Upper lobe of left lung (tissue), 6 donors: ENCODE results near the gene SERINC2. TPM values are rescaled to one million over a fixed set of nuclear protein-coding genes. Genes with fewer than 3 reads are reported as not detected.

Experiments
- ATAC-seq, 2 donors: fragments of 200-7000 bp; cut with Tn5 transposase; one replicate each; pipeline ENCODE4 v1.9.1; 2022; ENCODE audit warnings: mild to moderate bottlenecking in 2 of 2, moderate library complexity in 2 of 2; ENCODE audit not compliant: low FRiP score in 2 of 2
- DNase-seq, 2 donors: peaks; one replicate each; pipeline ENCODE4 v3.0.0-alpha.2; 2019 to 2020
- H3K27ac ChIP-seq, 4 donors: fragments of 200-600 bp; sonication (generic); one replicate each; pipeline ENCODE4 v1.5.1; 2016 to 2019
- H3K27me3 ChIP-seq, 4 donors: fragments of 200-600 bp; sonication (generic); one replicate each; pipeline ENCODE4 v1.5.1; 2017 to 2019
- H3K36me3 ChIP-seq, 4 donors: fragments of 200-600 bp; sonication (generic); one replicate each; pipeline ENCODE4 v1.5.1; 2016 to 2019
- H3K4me1 ChIP-seq, 4 donors: fragments of 200-600 bp; sonication (generic); one replicate each; pipeline ENCODE4 v1.5.1; 2018 to 2019
- H3K4me3 ChIP-seq, 4 donors: fragments of 200-600 bp; sonication (generic); one replicate each; pipeline ENCODE4 v1.5.1; 2017 to 2019; ENCODE audit warnings: mild to moderate bottlenecking in 2 of 4, moderate library complexity in 1 of 4
- H3K9me3 ChIP-seq, 4 donors: fragments of 200-600 bp; sonication (generic); one replicate each; pipeline ENCODE4 v1.5.1; 2018 to 2019
- CTCF ChIP-seq, 6 experiments: fragments of 450-650 bp in 4 of 6; fragments of 200-600 bp in 2 of 6; sonication (generic) in 2 of 6; IDR thresholded peaks; one replicate each; pipeline ENCODE4 v1.5.1; 2016 to 2019; ENCODE audit warnings: antibody characterized with exemption in 6 of 6
- EP300 ChIP-seq, 4 donors: sonication (generic); formaldehyde crosslinking; IDR thresholded peaks; one replicate each; pipeline ENCODE4 v1.5.1; 2017; ENCODE audit warnings: antibody characterized with exemption in 4 of 4, control low read depth in 2 of 4
- POLR2A ChIP-seq, 4 donors: fragments of 450-650 bp; IDR thresholded peaks; one replicate each; pipeline ENCODE4 v1.5.1; 2016 to 2017; ENCODE audit warnings: antibody characterized with exemption in 4 of 4, mild to moderate bottlenecking in 2 of 4
- POLR2AphosphoS5 ChIP-seq, 2 donors: sonication (generic); formaldehyde crosslinking; IDR thresholded peaks; one replicate each; pipeline ENCODE4 v1.5.1; 2017; ENCODE audit warnings: antibody characterized with exemption in 2 of 2
- WGBS, 2 donors: methylation state at CpG; one replicate each; pipeline ENCODE4 v1.1.5; 2017 to 2018; 5-methylcytosine and 5-hydroxymethylcytosine counted together
- total RNA-seq, 6 donors: library from RNA; depleted of rRNA in 4 of 6; stranded (reverse); fragments of >200 nt in 4 of 6; gene quantifications; one replicate each; pipeline versions ENCODE4 v1.1.0 to v1.2.1, GENCODE V29; 2016 to 2021
- donor health status: DM: no; HTN: no; CAD: no; lungs with moderate emphysema.
- donor health status: DM: no; HTN: yes; CAD: no; lungs with severe emphysema.

The SERINC2 gene
- total RNA-seq, 6 donors from 2014 or later, result 32.3 to 45.9 (median 42.1) TPM

GRCh38 chr1:31407029-31407626 is 5.9 kb upstream of the SERINC2 start:
- whole genome bisulfite sequencing, 2 donors, result 80% methylated on average over 11 to 17 of the region's 18 CpGs
- TF ChIP-seq CTCF (IDR thresholded peaks at IDR 0.05), result no peak
- TF ChIP-seq POLR2AphosphoS5 (IDR thresholded peaks at IDR 0.05), result no peak
- TF ChIP-seq EP300 (IDR thresholded peaks at IDR 0.05), result no peak
- TF ChIP-seq POLR2A (IDR thresholded peaks at IDR 0.05), result no peak
- ATAC-seq (no peak), DNase-seq (no peak)
- no peak overlapping the region for H3K4me3 ChIP-seq
- no peaks in the 10 kb centered on the region for H3K9me3 ChIP-seq
- H3K27me3 ChIP-seq, result no peaks in the 10 kb centered on the region
- H3K36me3 ChIP-seq, result no peaks in the 10 kb centered on the region
- no peaks in the 10 kb centered on the region for H3K4me1 ChIP-seq
- H3K27ac ChIP-seq, result no peak overlapping the region

GRCh38 chr1:31408788-31409318 is 4.2 kb upstream of the SERINC2 start:
- DNase-seq, result no peak
- Histone ChIP-seq H3K4me3 (no peak overlapping the region), H3K4me1 (peaks cover 8 to 15% (median 9%) of the 10 kb centered on the region in 4 donors), H3K9me3 (no peaks in the 10 kb centered on the region), H3K27ac (no peak overlapping the region), H3K36me3 (no peaks in the 10 kb centered on the region), H3K27me3 (no peaks in the 10 kb centered on the region)
- no peak for ATAC-seq
- 82 to 93% methylated on average over 5 of the region's 5 CpGs for WGBS, 2 donors
- TF ChIP-seq EP300 (IDR thresholded peaks at IDR 0.05) (no peak), POLR2AphosphoS5 (IDR thresholded peaks at IDR 0.05) (no peak), POLR2A (IDR thresholded peaks at IDR 0.05) (no peak), CTCF (IDR thresholded peaks at IDR 0.05) (no peak)

GRCh38 chr1:31409946-31410858 is 2.8 kb upstream of the SERINC2 start:
- 78% methylated on average over 6 of the region's 6 CpGs for WGBS, 2 donors
- Histone ChIP-seq H3K4me3 (no peak overlapping the region), H3K27ac (no peak overlapping the region), H3K9me3 (no peaks in the 10 kb centered on the region), H3K36me3 (no peaks in the 10 kb centered on the region), H3K4me1 (peaks cover 11 to 19% (median 16%) of the 10 kb centered on the region in 4 donors), H3K27me3 (no peaks in the 10 kb centered on the region)
- DNase-seq (no peak), ATAC-seq (no peak)
- TF ChIP-seq POLR2A (IDR thresholded peaks at IDR 0.05) (no peak), CTCF (IDR thresholded peaks at IDR 0.05) (no peak), EP300 (IDR thresholded peaks at IDR 0.05) (no peak), POLR2AphosphoS5 (IDR thresholded peaks at IDR 0.05) (no peak)

GRCh38 chr1:31410871-31411270 is 2.1 kb upstream of the SERINC2 start:
- Histone ChIP-seq H3K36me3 (no peaks in the 10 kb centered on the region), H3K4me3 (no peak overlapping the region), H3K27ac (no peak overlapping the region), H3K9me3 (no peaks in the 10 kb centered on the region), H3K4me1 (peaks cover 11 to 19% (median 16%) of the 10 kb centered on the region in 4 donors), H3K27me3 (no peaks in the 10 kb centered on the region)
- TF ChIP-seq POLR2AphosphoS5 (IDR thresholded peaks at IDR 0.05) (no peak), CTCF (IDR thresholded peaks at IDR 0.05) (no peak), EP300 (IDR thresholded peaks at IDR 0.05) (no peak), POLR2A (IDR thresholded peaks at IDR 0.05) (no peak)
- WGBS, 2 donors, result 83 to 93% methylated on average over 4 of the region's 4 CpGs
- DNase-seq, result no peak
- ATAC-seq, result no peak
